GM23248 (cell line): ENCODE measurements around the gene EFHB. TPM values are rescaled to one million over a fixed set of nuclear protein-coding genes. Genes with fewer than 3 reads are reported as not detected.
"Not testable (repeated sequence)": the region's sequence is repeated elsewhere in the genome, so short reads cannot be mapped to it uniquely, and the experiment has no call there.

ENCODE experiments used
- DNase-seq: peaks from one replicate; pipeline ENCODE4 v3.0.0-alpha.2; 2015
- H2AFZ ChIP-seq: fragments of 200-600 bp; sonication (generic); 2 replicates; pipeline ENCODE4 v1.6.1; 2016; ENCODE audit warnings: antibody characterized with exemption
- H3F3A ChIP-seq: fragments of 200-600 bp; sonication (generic); 2 replicates; pipeline ENCODE4 v1.6.1; 2016; ENCODE audit warnings: mild to moderate bottlenecking, antibody characterized with exemption, mixed run types; ENCODE audit not compliant: insufficient read depth
- H3K27ac ChIP-seq: fragments of 200-600 bp; sonication (generic); 2 replicates; pipeline ENCODE4 v1.5.1; 2016; ENCODE audit warnings: mild to moderate bottlenecking
- H3K27me3 ChIP-seq: fragments of 200-600 bp; sonication (generic); replicated peaks from 2 replicates; pipeline ENCODE4 v1.6.1; 2016; ENCODE audit warnings: mild to moderate bottlenecking; ENCODE audit not compliant: insufficient read depth
- H3K36me3 ChIP-seq: fragments of 200-600 bp; sonication (generic); 2 replicates; pipeline ENCODE4 v1.6.1; 2016; ENCODE audit warnings: low read depth, mild to moderate bottlenecking
- H3K4me1 ChIP-seq: fragments of 200-600 bp; sonication (generic); 2 replicates; pipeline ENCODE4 v1.6.1; 2016; ENCODE audit warnings: mild to moderate bottlenecking; ENCODE audit not compliant: insufficient read depth
- H3K4me2 ChIP-seq: fragments of 200-600 bp; sonication (generic); one replicate; pipeline ENCODE4 v1.6.1; 2016; ENCODE audit warnings: mild to moderate bottlenecking; ENCODE audit not compliant: unreplicated experiment
- H3K4me3 ChIP-seq: fragments of 200-600 bp; sonication (generic); 2 replicates; pipeline ENCODE4 v1.5.1; 2016; ENCODE audit warnings: mild to moderate bottlenecking
- H3K79me2 ChIP-seq: fragments of 200-600 bp; sonication (generic); 2 replicates; pipeline ENCODE4 v1.6.1; 2016; ENCODE audit warnings: mild to moderate bottlenecking; ENCODE audit not compliant: insufficient read depth
- H3K9ac ChIP-seq: fragments of 200-600 bp; sonication (generic); 2 replicates; pipeline ENCODE4 v1.6.1; 2016; ENCODE audit warnings: mild to moderate bottlenecking
- H3K9me2 ChIP-seq: fragments of 200-600 bp; sonication (generic); 2 replicates; pipeline ENCODE4 v1.6.1; 2016; ENCODE audit warnings: mixed run types, mild to moderate bottlenecking, moderate library complexity; ENCODE audit not compliant: insufficient read depth
- H3K9me3 ChIP-seq: fragments of 200-600 bp; sonication (generic); one replicate; pipeline ENCODE4 v1.6.1; 2017; ENCODE audit warnings: low read depth
- H4K20me1 ChIP-seq: fragments of 200-600 bp; sonication (generic); 2 replicates; pipeline ENCODE4 v1.6.0; 2016; ENCODE audit not compliant: insufficient read depth
- EZH2 ChIP-seq: fragments of 200-600 bp; sonication (generic); IDR thresholded peaks from 2 replicates; pipeline ENCODE4 v1.6.1; 2018; ENCODE audit warnings: antibody characterized with exemption, mild to moderate bottlenecking; ENCODE audit not compliant: insufficient read depth, poor library complexity, severe bottlenecking
- EZH2phosphoT487 ChIP-seq: fragments of 200-600 bp; sonication (generic); IDR thresholded peaks from 2 replicates; pipeline ENCODE4 v1.6.1; 2018; ENCODE audit warnings: antibody characterized with exemption, moderate library complexity, mild to moderate bottlenecking, low read depth; ENCODE audit not compliant: insufficient read depth
- WGBS, 2 experiments: methylation state at CpG; one replicate each; pipeline ENCODE4 v1.1.6; 2015 to 2017; ENCODE audit warnings: low lambda C conversion rate in 2 of 2, low coverage in 1 of 2; ENCODE audit errors: missing lambda C conversion rate in 2 of 2; 5-methylcytosine and 5-hydroxymethylcytosine counted together
- in situ Hi-C: fragments of 300-500 bp; cut with MboI; formaldehyde crosslinking; loops from 2 replicates; pipeline ENCODE4 v1.15.0; 2020
- polyA plus RNA-seq: library from polyadenylated mRNA; unstranded; fragments of >200 nt; fragmentation: Nextera tagmentation; extraction: Ambion mirVana; gene quantifications from 2 replicates; pipeline ENCODE4 v1.2.1, GENCODE V29; 2016
- total RNA-seq: library from RNA; depleted of rRNA; stranded (reverse); fragments of >200 nt; shearing (Covaris generic); gene quantifications from 2 replicates; pipeline ENCODE4 v1.2.3, GENCODE V29; 2014; rRNA removed

EFHB gene
- total and polyA plus RNA-seq, 2 experiments from 2014 or later = 1.3 to 2.9 TPM

DNA sequence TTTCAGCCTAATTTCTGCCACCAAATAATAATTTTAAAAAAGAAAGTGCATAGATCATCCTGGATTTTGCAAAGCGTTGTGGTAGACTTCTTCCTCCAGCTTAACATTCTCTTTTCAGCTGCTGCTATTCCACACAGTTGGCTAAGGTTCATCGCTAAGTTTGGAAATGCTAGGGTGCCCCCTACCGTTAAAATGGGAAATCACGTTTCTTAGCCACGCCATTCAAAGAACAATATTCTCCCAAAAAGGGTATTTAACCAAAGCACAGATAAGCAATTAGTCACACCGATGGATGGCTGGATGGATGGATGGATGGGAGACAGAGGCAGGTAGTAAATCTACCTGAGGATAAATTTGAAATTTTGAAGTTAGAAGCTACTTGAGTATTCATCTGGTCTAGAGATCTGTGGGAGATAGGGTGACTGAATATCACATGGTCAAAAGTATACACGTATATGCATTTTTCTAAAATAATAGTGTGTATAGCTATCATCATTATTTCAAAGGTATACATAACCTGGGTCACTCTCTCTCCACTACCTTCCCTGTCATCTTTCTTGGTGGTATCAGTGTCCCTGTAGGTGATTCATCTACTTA lies 67.2 kb downstream of the EFHB start:
- Histone ChIP-seq H3K27ac (no peak overlapping the region), H3K9me2 (no peaks in the 10 kb centered on the region), H4K20me1 (no peaks in the 10 kb centered on the region), H3K79me2 (no peaks in the 10 kb centered on the region), H3K36me3 (no peaks in the 10 kb centered on the region), H3K27me3 (no peaks in the 10 kb centered on the region), H3K4me2 (no peak overlapping the region), H3F3A (no peaks in the 10 kb centered on the region), H3K9ac (no peak overlapping the region), H2AFZ (no peak overlapping the region), H3K9me3 (no peaks in the 10 kb centered on the region), H3K4me3 (no peak overlapping the region), H3K4me1 (no peaks in the 10 kb centered on the region)
- 1 to 3% methylated on average over 7 of the region's 7 CpGs for WGBS, 2 experiments
- no peak for TF ChIP-seq EZH2phosphoT487
- no peak for TF ChIP-seq EZH2
- in situ Hi-C loops = loop anchor here (10.0 kb wide), 1 partner anchor 512 kb away; no protein-coding TSS in a partner anchor
- DNase-seq = peak; percentile 62

DNA sequence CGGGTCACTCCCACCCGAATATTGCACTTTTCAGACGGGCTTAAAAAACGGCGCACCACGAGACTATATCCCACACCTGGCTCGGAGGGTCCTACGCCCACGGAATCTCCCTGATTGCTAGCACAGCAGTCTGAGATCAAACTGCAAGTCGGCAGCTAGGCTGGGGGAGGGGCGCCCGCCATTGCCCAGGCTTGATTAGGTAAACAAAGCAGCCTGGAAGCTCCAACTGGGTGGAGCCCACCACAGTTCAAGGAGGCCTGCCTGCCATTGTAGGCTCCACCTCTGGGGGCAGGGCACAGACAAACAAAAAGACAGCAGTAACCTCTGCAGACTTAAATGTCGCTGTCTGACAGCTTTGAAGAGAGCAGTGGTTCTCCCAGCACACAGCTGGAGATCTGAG lies 78.7 kb downstream of the EFHB start:
- H3K79me2 ChIP-seq, H2AFZ ChIP-seq, H3K27me3 ChIP-seq, H3K27ac ChIP-seq, DNase-seq, in situ Hi-C loops, H3K9me2 ChIP-seq, H3K36me3 ChIP-seq, H3F3A ChIP-seq, H3K4me1 ChIP-seq, H4K20me1 ChIP-seq, H3K4me2 ChIP-seq, H3K9me3 ChIP-seq, H3K4me3 ChIP-seq, H3K9ac ChIP-seq: not testable (repeated sequence)
- WGBS, 2 experiments = 55 to 64% methylated on average over 13 of the region's 13 CpGs

DNA sequence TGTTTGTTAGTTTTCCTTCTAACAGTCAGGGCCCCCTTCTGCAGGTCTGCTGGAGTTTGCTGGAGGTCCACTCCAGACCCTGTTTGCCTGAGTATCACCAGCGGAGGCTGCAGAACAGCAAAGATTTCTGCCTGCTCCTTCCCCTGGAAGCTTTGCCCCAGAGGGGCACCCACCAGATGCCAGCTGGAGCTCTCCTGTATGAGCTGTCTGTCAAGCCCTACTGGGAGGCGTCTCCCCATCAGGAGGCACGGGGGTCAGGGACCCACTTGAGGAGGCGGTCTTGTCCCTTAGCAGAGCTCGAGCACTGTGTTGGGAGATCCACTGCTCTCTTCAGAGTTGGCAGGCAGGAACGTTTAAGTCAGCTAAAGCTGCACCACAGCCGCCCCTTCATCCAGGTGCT lies 87.4 kb downstream of the EFHB start:
- H3K36me3 ChIP-seq, DNase-seq, H3K27ac ChIP-seq, H3K9me3 ChIP-seq, H3K4me2 ChIP-seq, H2AFZ ChIP-seq, in situ Hi-C loops, H3F3A ChIP-seq, H3K9ac ChIP-seq, H3K4me1 ChIP-seq, H3K79me2 ChIP-seq, H3K27me3 ChIP-seq, H3K4me3 ChIP-seq, H4K20me1 ChIP-seq, H3K9me2 ChIP-seq: not testable (repeated sequence)
- 17 to 24% methylated on average over 6 to 7 of the region's 7 CpGs for WGBS, 2 experiments

Other genes with a start within 250 kb of the EFHB start
- gene RAB5A, start 12.9 kb upstream of the EFHB start, total RNA-seq = 56.5 and 94.9 TPM in 2 replicates
- 78.9 and 80.9 TPM in 2 replicates for gene RAB5A, start 12.9 kb upstream of the EFHB start, polyA plus RNA-seq
- gene PP2D1, start 78.0 kb upstream of the EFHB start, total RNA-seq = not detected in 2 replicates
- gene PP2D1, start 78.0 kb upstream of the EFHB start, polyA plus RNA-seq = 0.16 TPM in 1 of 2 replicates, not detected in the other
- gene KAT2B, start 106.2 kb upstream of the EFHB start, total RNA-seq = 10.4 and 13.5 TPM in 2 replicates
- 1.5 TPM in 2 replicates for gene KAT2B, start 106.2 kb upstream of the EFHB start, polyA plus RNA-seq